HepG2 (cell line): ENCODE measurements around the gene PDZK1. TPM values are rescaled to one million over a fixed set of nuclear protein-coding genes. Genes with fewer than 3 reads are reported as not detected.

Experiments used
- ATAC-seq: fragments of 200-7000 bp; cut with Tn5 transposase; 3 replicates; pipeline ENCODE4 v1.9.1; 2020; ENCODE audit warnings: mild to moderate bottlenecking, moderate library complexity
- BruUV-seq: library from RNA; stranded (reverse); fragments of 400-500 nt; replicated peaks from 2 replicates; lab custom pipeline; 2021; lab: Mats Ljungman, UMichigan
- CTCF ChIA-PET: fragments of 300-600 bp; formaldehyde crosslinking; extraction: SDS; loops from one replicate; lab custom pipeline; 2021; ENCODE audit warnings: low total read pairs, inconsistent platforms, low intra/inter-chr PET ratio; lab: Yijun Ruan, JAX
- POLR2A ChIA-PET: fragments of 350-600 bp; sonication (Branson Sonifier 250); formaldehyde crosslinking; loops from one replicate; lab custom pipeline; 2020; ENCODE audit warnings: antibody characterized with exemption, inconsistent platforms; lab: Yijun Ruan, JAX
- DNase-seq: peaks from one replicate; pipeline ENCODE4 v3.0.0-alpha.2; 2015; ENCODE audit warnings: low spot score
- FAIRE-seq: peaks from 3 replicates; lab custom pipeline; 2011; peaks lifted over from hg19 to GRCh38; lab: Jason Lieb, UNC
- H2AFZ ChIP-seq: one replicate; pipeline ENCODE4 v1.6.1; 2011; ENCODE audit warnings: low read length, inconsistent platforms
- H3K27ac ChIP-seq: fragments of 300-600 bp; 3 replicates; pipeline ENCODE4 v1.8.0; 2011; ENCODE audit warnings: mixed run types, mild to moderate bottlenecking, mixed read lengths, low read length, inconsistent platforms; ENCODE audit not compliant: insufficient read depth; ENCODE audit errors: extremely low read length
- H3K27me3 ChIP-seq, 2 experiments: fragments of 200-600 bp in 1 of 2; 2 replicates in 1 of 2; 3 replicates in 1 of 2; pipeline versions ENCODE4 v1.6.0 to v1.8.0; 2011; ENCODE audit warnings: low read length in 2 of 2, mild to moderate bottlenecking in 2 of 2, moderate library complexity in 2 of 2, inconsistent platforms in 1 of 2; ENCODE audit not compliant: insufficient read depth in 2 of 2, control insufficient read depth in 1 of 2
- H3K36me3 ChIP-seq, 2 experiments: fragments of 200-600 bp in 1 of 2; replicated peaks in 1 of 2; 2 replicates in 1 of 2; 3 replicates in 1 of 2; pipeline versions ENCODE4 v1.5.1 to v1.8.0; 2011; ENCODE audit warnings: low read length in 2 of 2, inconsistent platforms in 1 of 2; ENCODE audit not compliant: insufficient read depth in 2 of 2, control insufficient read depth in 1 of 2
- H3K4me1 ChIP-seq: 2 replicates; pipeline ENCODE4 v1.5.1; 2012; ENCODE audit warnings: low read length, inconsistent platforms; ENCODE audit not compliant: insufficient read depth
- H3K4me2 ChIP-seq: 2 replicates; pipeline ENCODE4 v1.6.0; 2011; ENCODE audit warnings: low read depth, low read length, inconsistent platforms
- H3K4me3 ChIP-seq, 3 experiments: fragments of 200-600 bp in 1 of 3; sonication (generic), shearing (Covaris generic) in 1 of 3; replicated peaks in 1 of 3; 2 replicates each; pipeline ENCODE4 v1.5.1; 2011 to 2016; ENCODE audit warnings: low read length in 3 of 3, inconsistent platforms in 2 of 3, low read depth in 2 of 3, mild to moderate bottlenecking in 2 of 3, control low read depth in 1 of 3, mixed read lengths in 1 of 3; ENCODE audit not compliant: insufficient read depth in 1 of 3
- H3K79me2 ChIP-seq: one replicate; pipeline ENCODE4 v1.6.1; 2011; ENCODE audit warnings: low read length, inconsistent platforms; ENCODE audit not compliant: insufficient read depth
- H3K9ac ChIP-seq: 2 replicates; pipeline ENCODE4 v1.6.0; 2011; ENCODE audit warnings: mild to moderate bottlenecking, low read depth, low read length, inconsistent platforms; ENCODE audit not compliant: insufficient read depth
- H3K9me3 ChIP-seq: 2 replicates; pipeline ENCODE4 v1.5.1; 2012; ENCODE audit warnings: mild to moderate bottlenecking, low read length
- H4K20me1 ChIP-seq: 2 replicates; pipeline ENCODE4 v1.6.0; 2011; ENCODE audit warnings: inconsistent platforms, mild to moderate bottlenecking, low read length, moderate library complexity; ENCODE audit not compliant: insufficient read depth
- GLI4 ChIP-seq: sonication (generic); formaldehyde crosslinking; IDR thresholded peaks from 2 replicates; pipeline ENCODE4 v1.5.1; 2020; ENCODE audit warnings: missing genetic modification reagents, mild to moderate bottlenecking, moderate library complexity, borderline replicate concordance
- THAP11 ChIP-seq: IDR thresholded peaks from 2 replicates; pipeline ENCODE4 v1.6.1; 2016; ENCODE audit warnings: missing biosample characterization, missing genetic modification reagents
- ZNF264 ChIP-seq: sonication (generic); formaldehyde crosslinking; IDR thresholded peaks from 2 replicates; pipeline ENCODE4 v1.4.0; 2020; ENCODE audit warnings: missing genetic modification reagents
- ZNF747 ChIP-seq: sonication (generic); formaldehyde crosslinking; IDR thresholded peaks from 2 replicates; pipeline ENCODE4 v1.8.1; 2023; ENCODE audit warnings: missing genetic modification reagents, mild to moderate bottlenecking, borderline replicate concordance
- ZSCAN20 ChIP-seq: sonication (generic); formaldehyde crosslinking; IDR thresholded peaks from 2 replicates; pipeline ENCODE4 v1.4.0; 2020; ENCODE audit warnings: missing genetic modification reagents, mild to moderate bottlenecking, borderline replicate concordance
- WGBS: methylation state at CpG from one replicate; pipeline ENCODE4 v1.1.6; 2017; ENCODE audit warnings: low lambda C conversion rate; 5-methylcytosine and 5-hydroxymethylcytosine counted together
- in situ Hi-C: cut with HindIII; loops from 2 replicates; pipeline ENCODE4 v1.10.0; 2017; ENCODE audit warnings: low pct_unique_long_range_greater_than_20kb; ENCODE audit not compliant: extremely low pct_ligation_motif_present
- intact Hi-C: fragments of 100-400 bp; cut with micrococcal nuclease; formaldehyde crosslinking; loops from one replicate; pipeline ENCODE4 v1.10.0; 2022; ENCODE audit not compliant: unreplicated experiment
- polyA plus RNA-seq, 8 experiments: library from polyadenylated mRNA; depleted of rRNA in 3 of 8; stranded (reverse) in 7 of 8; unstranded in 1 of 8; fragments of >200 nt; fragmentation: Illumina TruSeq in 4 of 8; extraction: Trizol in 4 of 8; gene quantifications; 2 replicates each; pipeline versions ENCODE4 v1.2.1 to v1.2.3, GENCODE V29; 2011 to 2016; ENCODE audit warnings: low read depth in 4 of 8, missing spikeins in 1 of 8, mixed read lengths in 1 of 8; ENCODE audit not compliant: insufficient read depth in 1 of 8
- total RNA-seq, 5 experiments: library from RNA; depleted of rRNA; stranded (reverse); fragments of >200 nt; fragmentation: Illumina TruSeq; extraction: Trizol; gene quantifications; 2 replicates each; pipeline ENCODE4 v1.2.3, GENCODE V29; 2016; ENCODE audit warnings: low read depth in 1 of 5
- TF ChIP-seq, protein P1 (sequence below): sonication (generic); formaldehyde crosslinking; IDR thresholded peaks from 2 replicates; pipeline ENCODE4 v1.8.0; 2022; ENCODE audit warnings: mild to moderate bottlenecking, missing genetic modification reagents; ENCODE audit not compliant: insufficient replicate concordance

The PDZK1 gene
- total and polyA plus RNA-seq, 2 of the 13 experiments (the other 11 are each of a cell fraction or from before 2014, with no cell fraction given), result 16.2 to 46.4 TPM

DNA sequence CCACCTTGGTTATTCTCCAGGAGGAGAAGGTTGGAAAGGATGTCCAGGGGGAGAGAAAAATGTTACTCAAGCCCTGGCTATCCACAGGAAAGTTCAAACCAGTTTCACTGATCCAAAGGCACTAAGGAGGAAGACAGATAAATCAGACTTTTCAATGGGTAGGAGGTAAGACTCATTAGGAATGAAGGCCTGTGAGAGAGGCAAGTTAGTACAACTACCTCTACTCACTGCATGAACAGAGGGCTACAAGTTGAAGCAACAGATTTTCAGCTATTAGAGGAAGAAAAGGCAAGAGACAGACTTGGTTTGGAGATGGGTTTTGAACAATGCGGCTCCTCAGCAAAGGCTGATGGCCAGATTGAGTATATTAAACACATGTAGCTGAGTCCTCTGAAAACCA, 29.0 kb upstream of the PDZK1 start (continued):
- TF ChIP-seq ZNF747, result no peak
- TF ChIP-seq, protein P1, sequence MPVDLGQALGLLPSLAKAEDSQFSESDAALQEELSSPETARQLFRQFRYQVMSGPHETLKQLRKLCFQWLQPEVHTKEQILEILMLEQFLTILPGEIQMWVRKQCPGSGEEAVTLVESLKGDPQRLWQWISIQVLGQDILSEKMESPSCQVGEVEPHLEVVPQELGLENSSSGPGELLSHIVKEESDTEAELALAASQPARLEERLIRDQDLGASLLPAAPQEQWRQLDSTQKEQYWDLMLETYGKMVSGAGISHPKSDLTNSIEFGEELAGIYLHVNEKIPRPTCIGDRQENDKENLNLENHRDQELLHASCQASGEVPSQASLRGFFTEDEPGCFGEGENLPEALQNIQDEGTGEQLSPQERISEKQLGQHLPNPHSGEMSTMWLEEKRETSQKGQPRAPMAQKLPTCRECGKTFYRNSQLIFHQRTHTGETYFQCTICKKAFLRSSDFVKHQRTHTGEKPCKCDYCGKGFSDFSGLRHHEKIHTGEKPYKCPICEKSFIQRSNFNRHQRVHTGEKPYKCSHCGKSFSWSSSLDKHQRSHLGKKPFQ (CRISPR knock-in tag), result no peak

DNA sequence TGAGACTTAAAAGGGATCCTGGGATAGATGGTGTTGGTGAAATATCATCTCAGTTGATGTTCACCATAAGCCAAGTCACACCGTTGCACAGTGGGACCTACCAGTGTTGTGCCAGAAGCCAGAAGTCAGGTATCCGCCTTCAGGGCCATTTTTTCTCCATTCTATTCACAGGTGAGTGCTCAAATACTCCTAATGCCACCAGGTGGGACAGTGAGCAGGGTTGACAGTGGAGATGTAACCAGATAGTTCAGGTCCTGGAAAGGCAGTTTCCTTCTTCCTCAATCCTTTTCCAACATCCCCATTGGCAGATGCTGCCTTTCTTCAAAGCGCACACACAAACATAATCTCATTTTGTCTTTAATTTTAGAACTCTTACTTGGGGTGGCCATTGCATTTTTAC, 23.7 kb upstream of the PDZK1 start:
- Histone ChIP-seq H3K79me2 (no peaks in the 10 kb centered on the region), H3K4me3 (no peak overlapping the region), H3K9me3 (no peaks in the 10 kb centered on the region), H4K20me1 (no peaks in the 10 kb centered on the region), H3K27me3 (no peaks in the 10 kb centered on the region), H3K9ac (no peak overlapping the region), H3K4me1 (peaks cover 15% of the 10 kb centered on the region), H3K4me2 (no peak overlapping the region), H3K36me3 (no peaks in the 10 kb centered on the region), H3K27ac (no peak overlapping the region), H2AFZ (no peak overlapping the region)
- peak; percentile 37 for FAIRE-seq
- in situ Hi-C loops (no loop called here), intact Hi-C loops (loop anchor here (10.0 kb wide), 1 partner anchor 94 kb away; the partner anchor contains the start of genes POLR3C and RNF115)
- DNase-seq, result no peak
- ChIA-PET CTCF (no interaction called here), POLR2A (no interaction called here)
- 94% methylated on average over 2 of the region's 3 CpGs for WGBS
- peak; percentile 63 for ATAC-seq
- no peak for TF ChIP-seq ZNF264
- no peak for TF ChIP-seq THAP11 (CRISPR knock-in tag)
- no peak for TF ChIP-seq ZSCAN20 (CRISPR knock-in tag)
- TF ChIP-seq GLI4 (CRISPR knock-in tag), result no peak
- BruUV-seq, result no TSS peak
